Measurements from ENCODE around the gene MAML3.

- TF ChIP-seq CTCF (IDR thresholded peaks at IDR 0.05) (no peak), POLR2A (IDR thresholded peaks at IDR 0.05) (no peak)
Measured at GRCh38 chr4:139844057-139844456, 309.9 kb downstream of the MAML3 start.

Measured in lower leg skin (tissue), 3 donors.